22Rv1 (cell line): ENCODE results near the gene CLK2.

Experiments
- CTCF ChIP-seq: fragments of 450-650 bp; IDR thresholded peaks from 2 replicates; pipeline ENCODE4 v1.5.1; 2017; ENCODE audit warnings: mild to moderate bottlenecking
- ZFX ChIP-seq: fragments of 450-650 bp; IDR thresholded peaks from 2 replicates; pipeline ENCODE4 v1.6.1; 2017; ENCODE audit warnings: antibody characterized with exemption, borderline replicate concordance

GRCh38 chr1:155273343-155274245 is at the start of gene CLK2:
- no peak for TF ChIP-seq CTCF
- TF ChIP-seq ZFX: no peak
